Sigmoid colon (tissue), 4 donors: ENCODE measurements around the gene GYG2.

Experiments used
- CTCF ChIP-seq, 4 experiments: fragments of 450-650 bp in 3 of 4; fragments of 200-600 bp in 1 of 4; IDR thresholded peaks; one replicate each; pipeline ENCODE4 v1.5.1; 2016 to 2019; ENCODE audit warnings: antibody characterized with exemption in 4 of 4, mild to moderate bottlenecking in 3 of 4, moderate library complexity in 2 of 4
- POLR2AphosphoS5 ChIP-seq, 4 donors: sonication (generic); formaldehyde crosslinking; IDR thresholded peaks; one replicate each; pipeline ENCODE4 v1.6.1; 2017; ENCODE audit warnings: antibody characterized with exemption in 4 of 4

GRCh38 chrX:2862404-2862803 lies 33.7 kb downstream of the GYG2 start:
- TF ChIP-seq CTCF (IDR thresholded peaks at IDR 0.05) (no peak), POLR2AphosphoS5 (IDR thresholded peaks at IDR 0.05) (no peak)
